D721Med (cell line): ENCODE results near the gene EPB41L4A.

Experiments
- DNase-seq: peaks from one replicate; pipeline ENCODE4 v3.0.0; 2011; ENCODE audit warnings: low spot score; ENCODE audit not compliant: insufficient read length
- FAIRE-seq: peaks from 2 replicates; lab custom pipeline; 2011; peaks lifted over from hg19 to GRCh38; lab: Jason Lieb, UNC
- TF ChIP-seq, protein P1 (sequence below): IDR thresholded peaks from 2 replicates; pipeline ENCODE4 v1.5.1; 2012; ENCODE audit warnings: mild to moderate bottlenecking, control low read depth; ENCODE audit not compliant: insufficient read depth; ENCODE audit errors: missing control alignments

EPB41L4A gene

DNA sequence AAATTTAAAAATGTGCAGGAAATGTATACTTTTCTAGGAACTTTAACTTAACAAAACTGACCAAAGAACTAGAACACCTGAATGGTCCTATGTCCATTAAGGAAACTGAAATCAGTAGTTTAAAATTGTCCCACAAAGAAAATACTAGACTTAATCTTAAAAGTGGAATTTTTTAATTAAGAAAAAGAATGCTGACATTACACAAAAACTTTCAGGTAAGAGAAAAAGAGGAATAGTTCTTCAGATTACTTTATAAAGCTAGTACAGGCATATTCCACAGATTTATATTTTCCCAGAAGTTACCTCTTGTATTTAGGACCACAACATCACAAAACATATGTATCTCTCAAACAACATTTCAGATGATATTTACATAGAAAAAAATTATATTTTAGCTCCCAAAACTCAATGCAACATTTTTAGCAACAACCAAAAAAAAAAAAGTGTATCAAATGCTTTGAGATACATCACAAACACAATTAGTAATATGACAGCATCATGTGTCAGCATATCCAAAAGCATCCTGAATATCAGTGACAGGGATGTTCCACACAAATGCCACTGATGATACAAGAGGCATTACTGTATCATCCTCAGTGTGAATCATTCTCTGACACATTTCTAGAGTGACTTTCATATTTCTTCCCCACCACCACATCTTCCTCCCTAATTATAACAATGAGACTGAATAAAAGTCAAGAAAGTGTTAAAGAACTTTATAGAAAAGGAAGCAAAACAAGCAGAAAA is 264.0 kb downstream of the EPB41L4A start:
- no peak for FAIRE-seq
- TF ChIP-seq, protein P1, sequence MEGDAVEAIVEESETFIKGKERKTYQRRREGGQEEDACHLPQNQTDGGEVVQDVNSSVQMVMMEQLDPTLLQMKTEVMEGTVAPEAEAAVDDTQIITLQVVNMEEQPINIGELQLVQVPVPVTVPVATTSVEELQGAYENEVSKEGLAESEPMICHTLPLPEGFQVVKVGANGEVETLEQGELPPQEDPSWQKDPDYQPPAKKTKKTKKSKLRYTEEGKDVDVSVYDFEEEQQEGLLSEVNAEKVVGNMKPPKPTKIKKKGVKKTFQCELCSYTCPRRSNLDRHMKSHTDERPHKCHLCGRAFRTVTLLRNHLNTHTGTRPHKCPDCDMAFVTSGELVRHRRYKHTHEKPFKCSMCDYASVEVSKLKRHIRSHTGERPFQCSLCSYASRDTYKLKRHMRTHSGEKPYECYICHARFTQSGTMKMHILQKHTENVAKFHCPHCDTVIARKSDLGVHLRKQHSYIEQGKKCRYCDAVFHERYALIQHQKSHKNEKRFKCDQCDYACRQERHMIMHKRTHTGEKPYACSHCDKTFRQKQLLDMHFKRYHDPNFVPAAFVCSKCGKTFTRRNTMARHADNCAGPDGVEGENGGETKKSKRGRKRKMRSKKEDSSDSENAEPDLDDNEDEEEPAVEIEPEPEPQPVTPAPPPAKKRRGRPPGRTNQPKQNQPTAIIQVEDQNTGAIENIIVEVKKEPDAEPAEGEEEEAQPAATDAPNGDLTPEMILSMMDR = no peak
- DNase-seq = no peak

DNA sequence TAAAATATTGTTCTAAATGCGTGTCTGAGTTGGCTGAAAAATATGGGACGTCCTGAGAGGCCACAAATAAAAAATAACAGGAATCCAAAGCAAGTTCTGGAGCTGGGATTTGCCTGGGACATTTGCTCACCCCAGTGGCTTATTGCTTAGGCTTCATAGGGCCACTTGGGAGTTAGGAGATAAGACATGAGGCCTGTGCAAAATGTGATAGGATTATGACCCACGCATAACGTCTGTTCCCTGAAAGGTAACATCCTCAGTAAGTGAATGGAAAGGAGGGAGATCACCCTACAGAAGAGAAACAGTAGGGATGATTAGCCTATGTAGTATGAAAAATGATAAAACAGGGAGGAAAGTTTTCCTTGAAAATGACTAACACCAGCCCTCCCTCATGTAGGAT is 269.4 kb downstream of the EPB41L4A start:
- FAIRE-seq = no peak
- DNase-seq = no peak
- TF ChIP-seq, protein P1 = no peak

DNA sequence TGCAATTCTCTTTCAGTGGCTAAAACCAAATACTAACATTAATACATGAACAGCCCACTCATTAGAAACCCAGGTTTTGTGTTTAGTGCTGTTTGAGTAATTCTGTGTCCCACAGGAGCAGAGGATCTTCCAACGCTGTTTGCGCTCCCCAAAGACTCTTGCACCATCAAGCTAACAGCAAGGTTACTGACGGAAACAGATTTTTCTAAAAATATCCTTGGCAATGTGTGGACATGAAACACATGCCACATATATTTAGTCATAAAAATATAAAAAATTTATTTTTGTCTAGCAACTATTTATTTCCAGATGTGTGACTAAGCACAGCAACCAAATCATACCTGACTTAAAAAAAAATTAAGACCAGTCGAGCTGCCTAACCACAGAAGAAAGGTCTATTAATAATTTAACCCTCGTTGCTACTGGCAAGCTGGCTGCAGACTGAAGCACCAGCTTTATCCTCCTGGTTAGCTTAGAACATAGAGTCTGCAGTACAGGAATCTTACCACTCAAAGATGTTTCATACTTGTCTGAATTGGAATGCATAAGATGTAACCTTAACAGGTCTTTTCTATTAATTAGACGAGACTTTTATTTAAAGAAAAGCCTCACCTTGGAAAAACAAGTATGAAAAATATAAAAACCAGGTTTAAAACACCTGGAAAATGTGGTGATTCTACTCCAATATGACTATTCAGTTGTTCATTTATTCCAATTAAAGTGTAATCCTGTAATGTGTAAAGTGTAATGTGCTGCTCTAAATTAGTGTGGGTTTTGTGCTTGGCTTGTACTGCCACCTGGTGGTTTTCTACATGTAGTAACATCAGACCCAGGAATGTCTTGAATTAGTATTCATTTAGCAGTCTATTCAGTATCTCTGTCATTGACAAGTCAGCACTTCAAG is 272.5 kb downstream of the EPB41L4A start:
- DNase-seq (no peak), FAIRE-seq (peak; percentile 85)
- TF ChIP-seq, protein P1 = peak; percentile 90

DNA sequence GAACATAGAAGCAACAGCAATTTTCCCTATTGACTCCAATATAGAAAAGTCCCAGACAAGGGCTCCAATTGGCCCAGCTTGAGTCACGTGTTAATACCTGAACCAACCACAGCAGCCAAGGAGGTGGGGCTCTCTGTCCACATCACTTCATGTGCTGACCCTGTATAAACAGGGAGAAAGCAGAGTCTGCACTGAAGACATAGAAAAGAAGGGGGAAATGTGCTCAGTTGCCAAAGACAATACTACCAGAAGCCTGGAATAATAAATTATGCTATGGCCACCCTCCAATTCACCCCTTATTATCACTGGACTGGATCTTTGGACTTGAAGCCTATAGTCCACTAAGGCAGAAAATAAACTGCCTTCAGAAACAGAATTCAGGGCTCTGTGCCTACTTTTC is 275.4 kb downstream of the EPB41L4A start:
- DNase-seq (no peak), FAIRE-seq (no peak)
- TF ChIP-seq, protein P1 = no peak

DNA sequence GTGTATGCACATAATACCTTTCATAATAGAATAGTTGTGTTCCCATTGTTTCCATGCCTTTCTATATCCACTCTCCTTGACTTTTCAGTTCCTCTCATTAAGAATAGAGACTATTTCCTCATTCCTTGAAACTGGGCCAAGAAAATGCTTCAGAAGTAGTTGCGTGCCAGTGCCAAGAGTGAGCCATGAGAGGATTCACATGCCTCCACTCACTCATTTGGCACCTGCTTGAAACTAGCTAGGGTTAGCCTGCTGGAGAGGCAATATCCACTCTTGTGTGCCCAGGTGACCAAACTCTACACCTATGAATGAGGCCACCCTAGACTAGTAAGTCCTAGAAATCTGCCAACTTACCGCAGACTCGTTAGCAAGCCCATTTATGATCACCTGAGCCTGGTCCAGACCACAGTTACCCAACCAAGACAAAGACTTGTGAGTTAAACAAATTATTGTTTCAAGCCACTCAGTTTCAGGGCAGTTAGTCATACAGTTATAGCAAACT is 276.3 kb downstream of the EPB41L4A start:
- DNase-seq (no peak), FAIRE-seq (no peak)
- TF ChIP-seq, protein P1 = no peak

DNA sequence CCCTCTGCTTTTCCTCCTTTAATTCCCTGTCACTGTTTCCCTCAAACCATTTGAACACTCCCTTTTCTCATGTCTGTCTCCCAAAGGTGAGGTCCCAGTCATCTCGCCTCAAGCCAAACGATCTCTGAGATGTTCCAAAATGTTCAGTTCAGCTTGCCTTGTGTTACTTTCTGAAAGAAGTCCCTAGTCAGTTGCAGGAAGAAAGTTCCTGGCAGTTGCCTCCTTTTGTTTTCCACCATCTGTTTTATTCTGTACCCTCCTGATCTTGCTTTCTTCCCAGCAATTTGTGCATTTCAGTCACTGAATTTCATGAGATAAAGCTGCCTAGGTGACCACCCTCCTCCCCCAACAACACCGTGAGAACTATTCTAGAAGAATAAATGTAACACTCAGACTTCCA is 277.5 kb downstream of the EPB41L4A start:
- no peak for FAIRE-seq
- TF ChIP-seq, protein P1 = no peak
- DNase-seq = no peak

DNA sequence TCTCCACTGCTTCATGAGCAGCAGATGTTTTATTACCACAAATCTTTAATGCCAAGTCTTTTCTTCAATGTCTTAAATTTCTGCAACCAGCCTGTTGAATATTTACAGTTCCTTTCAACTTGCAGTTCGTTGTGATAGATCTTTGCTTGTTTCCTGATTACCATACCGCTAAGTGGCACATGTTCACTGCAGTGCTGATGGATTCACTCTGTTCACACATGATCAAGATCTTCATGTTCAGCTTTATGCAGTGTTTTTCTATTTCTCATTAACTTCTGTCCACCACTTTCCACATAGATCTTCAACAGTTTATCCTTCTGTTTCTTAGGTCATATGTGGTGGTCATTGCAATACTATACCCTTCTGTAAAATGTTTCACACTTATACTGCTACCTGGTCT is 280.6 kb downstream of the EPB41L4A start:
- no peak for DNase-seq
- no peak for FAIRE-seq
- TF ChIP-seq, protein P1 = no peak
